Inflammatory macrophage (primary cell): ENCODE measurements around the gene SCN3A.

Experiments
- DNase-seq, 2 donors: peaks; one replicate each; pipeline ENCODE4 v3.0.0-alpha.2; 2020 to 2022

SCN3A gene

DNA sequence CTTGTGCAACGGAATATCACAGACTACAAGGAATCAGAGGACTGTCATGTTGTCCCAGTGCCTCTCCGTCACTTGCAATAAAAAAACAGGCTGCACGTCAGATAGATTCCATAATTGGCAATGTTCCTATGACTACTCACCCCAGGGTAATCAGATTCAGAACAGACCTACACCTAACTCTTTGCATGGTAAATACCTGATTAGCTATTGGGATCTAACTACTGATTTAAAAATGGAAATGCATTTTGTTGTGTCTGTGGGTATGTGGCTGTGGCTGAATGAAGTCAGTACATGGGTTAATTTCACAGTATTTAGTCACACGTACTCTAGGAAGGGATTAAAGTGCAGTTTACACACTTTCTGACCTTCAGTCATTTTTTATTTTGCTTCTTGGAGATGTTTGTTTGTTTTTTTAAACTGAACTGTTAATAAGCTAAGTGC, 91.7 kb downstream of the SCN3A start:
- DNase-seq: no peak

- no peak for DNase-seq
Measured at GRCh38 chr2:165110394-165110793, 93.5 kb downstream of the SCN3A start.

GRCh38 chr2:165109915-165110314, 93.9 kb downstream of the SCN3A start:
- no peak for DNase-seq

GRCh38 chr2:165105926-165106325, 97.9 kb downstream of the SCN3A start:
- DNase-seq: no peak

DNA sequence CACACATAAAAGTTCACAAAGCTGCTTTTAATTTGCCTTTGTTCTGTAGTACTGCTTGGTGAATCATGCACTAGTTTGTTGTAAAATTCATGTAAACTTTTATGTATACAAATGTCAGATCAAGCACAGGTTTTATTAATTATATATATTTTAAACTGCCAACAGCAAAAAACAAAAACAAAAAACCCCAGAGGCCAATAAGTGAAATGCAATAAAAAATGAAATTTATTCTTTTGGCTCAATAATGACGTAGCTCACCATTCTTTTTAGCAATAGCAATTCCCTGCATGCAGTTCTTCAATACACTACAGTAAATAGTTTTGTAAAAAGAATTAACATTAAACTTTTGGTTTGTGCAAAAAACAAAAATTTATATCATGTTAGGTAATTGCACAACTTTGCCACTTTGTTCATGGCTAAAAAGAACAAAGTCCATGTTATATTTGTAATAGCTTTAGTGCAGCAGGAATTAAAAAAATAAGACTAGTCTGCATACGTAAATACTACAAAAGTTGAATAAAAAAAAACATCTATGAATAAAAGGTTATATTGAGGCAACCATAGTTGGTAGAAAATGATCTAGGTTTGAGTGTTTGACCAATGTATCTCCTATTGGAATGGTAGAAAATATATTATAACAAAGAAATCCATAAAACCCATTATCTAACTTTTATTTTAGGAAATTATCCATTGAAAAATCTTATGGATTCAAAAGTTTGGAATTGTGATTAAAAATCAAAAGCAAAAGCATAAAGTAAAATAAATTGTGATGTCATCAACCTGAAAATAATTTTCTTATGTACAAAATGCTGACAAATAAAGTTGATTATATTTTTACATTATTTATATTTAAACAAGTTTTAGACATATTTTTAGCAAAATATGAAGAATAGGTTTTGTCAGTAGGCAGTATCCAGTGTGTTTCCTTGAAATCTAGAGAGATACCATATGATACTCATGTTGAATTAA, 115.6 kb downstream of the SCN3A start:
- DNase-seq: no peak

GRCh38 chr2:165086337-165086736, 117.5 kb downstream of the SCN3A start:
- no peak for DNase-seq

DNA sequence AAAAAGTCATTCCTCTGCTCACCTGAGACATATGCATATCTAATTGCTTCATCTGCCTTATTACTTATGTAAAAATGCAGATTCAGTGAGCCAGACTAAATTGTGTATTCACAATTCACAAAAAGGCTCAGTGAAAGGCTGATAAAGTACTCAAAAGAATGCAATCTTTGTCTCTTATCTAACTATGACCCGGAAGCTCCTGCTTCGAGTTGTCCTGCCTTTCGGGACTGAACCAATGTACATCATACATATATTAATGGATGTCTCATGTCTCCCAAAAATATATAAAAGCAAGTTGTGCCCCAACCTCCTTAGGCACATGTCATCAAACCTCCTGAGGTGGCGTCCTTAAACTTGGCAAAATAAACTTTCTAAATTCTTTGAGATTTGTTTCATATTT, 120.5 kb downstream of the SCN3A start:
- DNase-seq: no peak

DNA sequence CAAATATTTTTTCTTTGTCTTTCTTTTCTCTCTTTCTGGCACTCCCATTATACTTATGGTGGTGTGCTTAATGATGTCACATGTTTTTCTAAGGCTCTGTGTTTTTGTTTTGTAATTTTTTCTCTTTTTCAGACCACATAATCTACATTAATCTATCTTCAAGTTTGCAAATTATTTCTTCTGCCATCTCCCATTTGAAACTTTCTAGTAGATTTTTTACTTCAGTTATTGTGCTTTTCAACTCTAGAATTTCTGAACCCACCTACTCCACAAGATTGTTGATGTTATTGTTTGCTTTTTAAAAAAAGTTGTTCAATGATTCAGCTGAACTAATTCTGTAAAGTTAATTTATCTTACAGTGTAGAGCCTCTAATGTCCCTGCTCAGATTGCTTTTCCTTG, 121.4 kb downstream of the SCN3A start:
- DNase-seq: no peak

- no peak for DNase-seq
Measured at GRCh38 chr2:165081276-165081675, 122.6 kb downstream of the SCN3A start.

DNA sequence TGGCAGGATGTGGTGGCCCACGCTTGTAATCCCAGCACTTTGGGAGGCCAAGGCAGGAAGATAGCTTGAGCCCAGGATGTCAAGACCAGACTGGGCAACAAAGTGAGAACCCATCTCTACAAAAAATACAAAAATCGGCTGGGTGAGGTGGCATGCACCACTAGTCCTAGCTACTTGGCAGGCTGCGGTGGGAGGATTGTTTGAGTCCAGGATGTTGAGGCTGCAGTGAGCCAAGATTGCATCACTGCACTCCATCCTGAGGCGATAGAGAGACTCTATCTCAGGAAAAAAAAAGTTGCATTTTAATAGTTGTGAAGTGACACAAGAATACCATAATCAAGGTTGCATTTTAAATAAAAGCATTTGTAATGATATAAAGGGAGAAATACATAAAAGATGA, 124.4 kb downstream of the SCN3A start:
- no peak for DNase-seq

DNA sequence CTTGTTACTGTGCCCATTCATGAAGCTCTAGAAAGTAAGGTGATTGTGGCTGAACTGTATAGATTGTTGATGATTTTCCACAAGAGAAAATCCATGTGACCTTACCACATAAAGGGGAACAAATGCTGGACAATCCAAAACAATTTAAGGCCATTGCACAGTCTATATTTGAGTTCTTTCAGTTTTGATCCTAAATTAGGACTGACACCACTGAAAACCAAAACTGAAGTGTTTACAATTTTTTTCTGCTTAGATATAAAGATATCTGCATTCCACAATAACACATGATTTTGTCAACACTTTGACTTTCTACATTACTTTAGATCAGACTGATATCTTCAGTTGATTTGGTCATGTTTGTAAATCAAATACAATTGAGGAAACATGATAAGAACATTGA, 124.9 kb downstream of the SCN3A start:
- DNase-seq: no peak

GRCh38 chr2:165074884-165075283, 129.0 kb downstream of the SCN3A start:
- no peak for DNase-seq

- no peak for DNase-seq
Measured at GRCh38 chr2:165074323-165074722, 129.5 kb downstream of the SCN3A start.

DNA sequence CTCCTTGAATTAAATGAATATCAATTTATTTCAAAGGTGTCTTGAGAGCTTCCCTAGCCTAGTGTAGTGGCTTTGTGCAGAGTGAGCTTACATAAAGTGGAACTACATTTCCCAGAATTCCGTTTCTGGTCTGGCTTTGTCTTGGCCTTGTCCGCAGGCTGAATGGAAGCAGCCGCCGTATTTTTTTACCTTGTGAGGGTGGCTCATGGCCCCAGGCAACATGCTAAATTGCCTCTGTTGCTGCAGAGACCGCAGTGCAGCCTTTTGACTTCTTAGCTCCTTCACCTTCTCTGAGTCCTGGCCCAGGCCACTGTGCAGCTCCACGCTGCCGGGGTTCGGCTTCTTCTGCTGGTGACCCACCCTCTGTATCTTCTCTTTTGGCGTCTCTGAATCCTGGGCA, 133.8 kb downstream of the SCN3A start:
- DNase-seq: no peak

DNA sequence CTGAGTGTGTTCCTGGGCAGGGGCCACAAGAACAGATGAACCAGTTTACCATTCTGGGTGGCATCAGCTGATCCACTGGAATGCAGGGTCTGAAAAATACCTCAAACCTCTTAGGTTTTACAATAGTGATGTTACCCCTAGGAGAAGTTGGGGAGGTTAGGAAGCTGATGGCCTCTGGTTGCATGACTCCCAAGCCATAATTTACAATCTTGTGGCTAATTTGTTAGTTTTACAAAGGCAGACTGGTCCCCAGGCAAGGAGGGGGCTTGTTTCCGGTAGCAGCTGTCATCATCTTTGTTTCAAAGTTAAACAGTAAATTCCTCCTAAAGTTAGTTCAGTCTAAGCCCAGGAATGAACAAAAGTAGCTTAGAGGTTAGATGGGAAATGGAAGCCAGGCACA, 134.7 kb downstream of the SCN3A start:
- DNase-seq: no peak

DNA sequence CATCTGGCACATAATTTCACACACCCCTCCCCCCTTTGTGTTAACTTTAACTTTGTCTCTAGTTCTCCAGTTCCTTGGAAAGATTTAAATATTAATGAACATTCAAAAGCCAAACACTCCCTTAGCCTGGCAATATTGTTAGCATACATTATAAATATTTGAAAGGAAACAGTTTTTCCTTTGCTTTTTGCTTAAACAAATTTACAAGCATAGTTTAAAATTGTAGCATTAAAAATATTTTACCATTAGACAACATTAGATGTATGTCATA, 135.4 kb downstream of the SCN3A start:
- no peak for DNase-seq

DNA sequence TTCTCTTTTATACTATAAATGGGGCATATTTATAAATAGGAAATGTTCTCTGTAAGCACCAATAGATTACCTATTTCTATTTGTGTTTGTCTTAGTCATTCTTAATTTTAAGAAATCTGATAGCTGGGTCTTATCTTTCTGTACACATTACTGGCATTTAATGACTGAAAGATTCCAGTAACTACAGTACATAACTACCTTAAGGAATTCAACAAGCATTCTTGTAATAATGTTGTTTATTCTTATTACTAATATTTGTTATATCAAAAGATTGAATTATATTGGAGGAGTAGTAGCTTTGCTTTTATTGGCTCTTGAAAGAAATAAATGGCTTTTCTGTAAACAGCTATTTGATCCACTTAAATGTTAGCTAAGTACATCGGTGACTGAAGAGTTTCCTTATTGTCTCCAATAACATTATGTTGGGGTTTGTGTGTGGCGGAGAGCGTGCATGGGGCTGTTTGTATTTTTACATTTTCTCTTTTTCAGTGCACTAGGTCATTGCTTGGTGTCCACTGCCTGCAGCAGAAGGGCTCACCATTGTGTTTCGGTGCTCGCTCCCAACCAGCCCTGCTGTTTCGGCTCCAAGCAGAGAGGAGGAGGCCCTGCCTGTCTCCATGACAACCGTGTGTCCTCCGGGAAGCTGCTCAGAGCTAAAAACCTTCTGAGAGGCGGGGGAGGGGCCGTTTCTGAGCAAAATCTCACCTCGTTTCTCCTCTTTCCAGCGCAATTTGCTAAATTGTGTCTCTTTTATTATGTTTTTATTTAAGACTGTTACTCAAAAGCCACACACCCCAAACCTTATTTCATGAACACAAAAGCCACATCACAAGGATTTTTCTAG, 136.0 kb downstream of the SCN3A start:
- no peak for DNase-seq

DNA sequence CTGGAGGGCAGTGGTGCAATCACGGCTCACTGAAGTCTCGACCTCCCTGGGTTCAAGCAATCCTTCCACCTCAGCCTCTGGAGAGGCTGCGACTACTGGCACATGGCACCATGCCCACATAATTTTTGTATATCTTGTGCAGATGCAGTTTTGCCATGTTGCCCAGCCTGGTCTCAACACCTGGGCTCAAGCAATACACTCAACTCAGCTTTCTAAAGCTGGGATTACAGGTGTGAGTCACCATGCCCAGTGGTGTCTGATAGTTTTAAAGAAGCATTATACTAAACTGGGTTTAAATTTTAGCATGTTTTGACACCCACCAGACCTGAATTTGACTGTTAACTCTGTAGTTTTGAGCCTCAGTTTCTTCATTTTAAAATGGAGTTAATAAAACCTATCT, 139.1 kb downstream of the SCN3A start:
- no peak for DNase-seq

GRCh38 chr2:165060411-165060810, 143.4 kb downstream of the SCN3A start:
- no peak for DNase-seq

DNA sequence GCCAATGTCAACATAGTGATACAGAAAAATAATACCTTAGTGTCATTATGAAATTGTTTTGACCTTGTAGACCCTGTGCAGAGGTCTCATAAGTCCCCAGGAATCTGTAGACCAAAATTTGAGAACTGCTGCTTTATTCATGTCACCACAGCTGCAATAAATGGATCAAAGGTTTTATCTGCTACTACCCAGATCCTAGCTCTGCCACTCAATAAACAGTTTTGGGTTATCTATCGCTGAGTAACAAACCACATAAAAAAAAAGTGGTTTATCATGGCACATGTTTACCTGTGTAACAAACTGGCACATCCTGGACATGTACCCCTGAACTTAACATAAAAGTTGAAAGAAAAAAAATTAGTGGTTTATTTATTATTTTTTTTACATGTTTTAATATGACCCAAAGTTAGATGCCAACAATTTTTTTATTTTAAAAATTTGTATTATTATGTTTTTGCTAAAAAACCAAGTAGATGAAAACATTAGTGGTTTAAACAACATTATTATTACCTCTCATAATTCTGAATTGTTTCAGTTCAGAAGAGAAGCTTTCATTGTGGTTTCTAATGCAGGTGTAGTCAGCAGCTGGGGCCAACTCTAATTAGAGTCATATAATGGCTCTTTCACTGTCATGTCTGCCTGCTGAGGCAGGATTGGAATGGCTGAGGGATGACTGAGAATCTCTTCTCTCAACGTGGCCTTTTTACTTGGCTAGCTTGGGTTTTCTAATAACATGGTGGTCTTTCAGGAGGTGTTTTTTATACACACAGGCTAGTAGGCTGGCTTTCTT, 145.2 kb downstream of the SCN3A start:
- DNase-seq: no peak

GRCh38 chr2:165057931-165058330, 145.9 kb downstream of the SCN3A start:
- DNase-seq: no peak

- no peak for DNase-seq
Measured at GRCh38 chr2:165057308-165057707, 146.5 kb downstream of the SCN3A start.

DNA sequence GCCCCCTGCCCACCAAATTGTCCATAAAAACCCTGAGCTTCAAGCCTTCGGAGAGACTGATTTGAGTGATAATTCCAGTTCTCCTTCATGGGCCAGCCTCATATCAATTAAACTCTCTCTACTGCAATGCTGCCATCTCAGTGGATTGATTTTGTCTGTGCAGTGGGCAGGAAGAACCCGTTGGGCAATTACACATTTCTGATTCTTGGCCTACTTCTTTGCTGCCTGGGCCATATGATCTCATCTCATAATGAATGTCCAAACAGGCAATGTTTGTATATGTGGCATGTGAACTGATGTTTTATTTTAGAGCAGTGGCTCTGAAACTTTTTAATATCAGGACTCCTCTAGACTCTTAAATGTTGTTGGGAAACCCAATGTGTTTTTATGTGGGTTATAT, 147.3 kb downstream of the SCN3A start:
- no peak for DNase-seq
